ENCODE results near the gene SNRNP70. TPM values are rescaled to one million over a fixed set of nuclear protein-coding genes. Genes with fewer than 3 reads are reported as not detected.

The SNRNP70 gene
- total and polyA plus RNA-seq, 2 donors (not counting 3 experiments of a cell fraction or from before 2014, with no cell fraction given) = 215 to 300 TPM

- H4K20me1 ChIP-seq (replicated peaks; ENCODE audit: control insufficient read depth, extremely low read depth, insufficient read depth, low read length) = no peaks in the 10 kb centered on the region
- POLR2A ChIA-PET = no interaction called here
- no peak overlapping the region for H3K9ac ChIP-seq (replicated peaks; ENCODE audit: extremely low read depth, insufficient read depth, low read length)
- no peak for TF ChIP-seq FOS (IDR thresholded peaks at IDR 0.05; ENCODE audit: borderline replicate concordance, insufficient read depth, low read length)
- no peak for TF ChIP-seq GATA2 (IDR thresholded peaks at IDR 0.05; ENCODE audit: insufficient read depth, insufficient read length, low read depth, low read length)
- TF ChIP-seq POLR2A (IDR thresholded peaks at IDR 0.05; ENCODE audit: low read depth, low read length) = no peak
- TF ChIP-seq EZH2 (IDR thresholded peaks at IDR 0.05; ENCODE audit: borderline replicate concordance, low read depth, low read length, severe bottlenecking) = no peak
- TF ChIP-seq POLR2AphosphoS5 (IDR thresholded peaks at IDR 0.05; ENCODE audit: insufficient read depth, low read depth, low read length) = no peak
- TF ChIP-seq MYC (IDR thresholded peaks at IDR 0.05; ENCODE audit: low read depth, low read length) = no peak
- no peak for TF ChIP-seq CTCF (IDR thresholded peaks at IDR 0.05; ENCODE audit: extremely low read depth in 1 of 2, insufficient read depth in 1 of 2, low read depth in 1 of 2, low read length in 2 of 2)
- dilution Hi-C loops (cut with MboI; ENCODE audit: extremely low pct_ligation_motif_present, low sequenced_read_pairs) = no loop called here
- no peaks in the 10 kb centered on the region for H3K9me1 ChIP-seq (replicated peaks; ENCODE audit: control insufficient read depth, extremely low read depth, insufficient read depth, low read length)
- H3K36me3 ChIP-seq (ENCODE audit: control insufficient read depth in 2 of 2, extremely low read depth in 1 of 2, insufficient read depth in 2 of 2, low read length in 2 of 2) = peaks cover 12 to 30% of the 10 kb centered on the region in 2 experiments
- DNase-seq (ENCODE audit: low read depth, low spot score) (no peak), FAIRE-seq (no peak)
- H3K79me2 ChIP-seq (ENCODE audit: control insufficient read depth, insufficient read depth, low read length) = no peaks in the 10 kb centered on the region
- no peak overlapping the region for H3K4me2 ChIP-seq (ENCODE audit: insufficient read depth, low read length)
- H3K27ac ChIP-seq (ENCODE audit: insufficient read depth, low read depth, low read length) = no peak overlapping the region
- H3K9me3 ChIP-seq (replicated peaks; ENCODE audit: control insufficient read depth, insufficient read depth, low read length) = no peaks in the 10 kb centered on the region
- no peak overlapping the region for H2AFZ ChIP-seq (ENCODE audit: low read depth, low read length)
- no peak overlapping the region for H3K4me3 ChIP-seq (replicated peaks in 1 of 3; ENCODE audit: insufficient read depth in 1 of 3, low read depth in 1 of 3, low read length in 3 of 3)
- CTCF ChIA-PET = interaction anchor here (1.2 to 2.0 kb wide), 3 partner anchors 13 to 88 kb away, joined by 3 to 11 read pairs (median 9); no protein-coding TSS in a partner anchor
- H3K27me3 ChIP-seq (ENCODE audit: control insufficient read depth in 2 of 2, insufficient read depth in 2 of 2, low read length in 2 of 2) = no peaks in the 10 kb centered on the region
- BruUV-seq (replicated peaks) = no TSS peak
- intact Hi-C loops (cut with micrococcal nuclease) = no loop called here
- peaks cover 6% of the 10 kb centered on the region for H3K4me1 ChIP-seq (ENCODE audit: control insufficient read depth, extremely low read depth, insufficient read depth, low read length)
Observed at GRCh38 chr19:49110567-49110966, 25.3 kb downstream of the SNRNP70 start.
